Nephron (organoid): ENCODE measurements around the gene OR6C2.
"Not testable (repeated sequence)": the region's sequence is repeated elsewhere in the genome, so short reads cannot be mapped to it uniquely, and the experiment has no call there.

Source experiments
- H3K27ac Mint-ChIP-seq, 3 experiments: 2 replicates each; pipeline ENCODE4 v1.8.0; 2020; ENCODE audit warnings: mixed read lengths in 3 of 3, mild to moderate bottlenecking in 2 of 3, moderate library complexity in 1 of 3
- H3K27me3 Mint-ChIP-seq: 2 replicates; pipeline ENCODE4 v1.8.0; 2021; ENCODE audit warnings: low read depth, mild to moderate bottlenecking, moderate library complexity, mixed read lengths
- H3K36me3 Mint-ChIP-seq: 2 replicates; pipeline ENCODE4 v1.8.0; 2020; ENCODE audit warnings: low read depth, mixed read lengths
- H3K4me1 Mint-ChIP-seq: 2 replicates; pipeline ENCODE4 v1.8.0; 2020; ENCODE audit warnings: mixed read lengths
- H3K4me3 Mint-ChIP-seq, 3 experiments: 2 replicates each; pipeline ENCODE4 v1.8.0; 2020; ENCODE audit warnings: mild to moderate bottlenecking in 3 of 3, mixed read lengths in 3 of 3, moderate library complexity in 2 of 3
- H3K9me3 Mint-ChIP-seq: 2 replicates; pipeline ENCODE4 v1.8.0; 2020; ENCODE audit warnings: mixed read lengths
- TF ChIP-seq, protein P1 (sequence below), 3 experiments: fragments of 200-600 bp; sonication (generic); IDR thresholded peaks; one replicate each; pipeline ENCODE4 v1.5.0; 2021; ENCODE audit warnings: antibody characterized with exemption in 3 of 3; ENCODE audit not compliant: unreplicated experiment in 3 of 3

Gene OR6C2

DNA sequence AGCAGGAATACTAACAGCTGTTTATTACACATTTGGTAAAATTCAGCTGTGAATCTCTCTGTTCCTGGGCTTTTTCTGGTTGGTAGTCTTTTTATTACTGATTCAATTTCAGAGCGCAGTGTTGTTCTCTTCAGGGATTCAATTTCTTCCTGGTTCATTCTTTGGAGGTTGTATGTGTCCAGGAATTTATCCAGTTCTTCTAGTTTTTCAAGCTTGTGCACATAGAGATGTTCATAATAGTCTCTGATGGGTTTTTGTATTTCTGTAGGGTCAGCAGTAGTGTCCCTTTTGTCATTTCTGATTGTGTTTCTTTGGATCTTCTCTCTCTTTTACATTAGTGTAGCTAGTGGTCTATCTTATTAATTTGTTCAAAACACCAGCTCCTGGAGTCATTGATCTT is 26.9 kb upstream of the OR6C2 start:
- Mint-ChIP-seq H3K36me3 (no peaks in the 10 kb centered on the region), H3K27ac (no peak overlapping the region), H3K27me3 (no peaks in the 10 kb centered on the region), H3K4me3 (no peak overlapping the region), H3K4me1 (no peaks in the 10 kb centered on the region), H3K9me3 (peaks cover 14% of the 10 kb centered on the region)
- TF ChIP-seq, protein P1, sequence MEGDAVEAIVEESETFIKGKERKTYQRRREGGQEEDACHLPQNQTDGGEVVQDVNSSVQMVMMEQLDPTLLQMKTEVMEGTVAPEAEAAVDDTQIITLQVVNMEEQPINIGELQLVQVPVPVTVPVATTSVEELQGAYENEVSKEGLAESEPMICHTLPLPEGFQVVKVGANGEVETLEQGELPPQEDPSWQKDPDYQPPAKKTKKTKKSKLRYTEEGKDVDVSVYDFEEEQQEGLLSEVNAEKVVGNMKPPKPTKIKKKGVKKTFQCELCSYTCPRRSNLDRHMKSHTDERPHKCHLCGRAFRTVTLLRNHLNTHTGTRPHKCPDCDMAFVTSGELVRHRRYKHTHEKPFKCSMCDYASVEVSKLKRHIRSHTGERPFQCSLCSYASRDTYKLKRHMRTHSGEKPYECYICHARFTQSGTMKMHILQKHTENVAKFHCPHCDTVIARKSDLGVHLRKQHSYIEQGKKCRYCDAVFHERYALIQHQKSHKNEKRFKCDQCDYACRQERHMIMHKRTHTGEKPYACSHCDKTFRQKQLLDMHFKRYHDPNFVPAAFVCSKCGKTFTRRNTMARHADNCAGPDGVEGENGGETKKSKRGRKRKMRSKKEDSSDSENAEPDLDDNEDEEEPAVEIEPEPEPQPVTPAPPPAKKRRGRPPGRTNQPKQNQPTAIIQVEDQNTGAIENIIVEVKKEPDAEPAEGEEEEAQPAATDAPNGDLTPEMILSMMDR (IDR thresholded peaks at IDR 0.05; ENCODE audit: unreplicated experiment in 3 of 3) = no peak

DNA sequence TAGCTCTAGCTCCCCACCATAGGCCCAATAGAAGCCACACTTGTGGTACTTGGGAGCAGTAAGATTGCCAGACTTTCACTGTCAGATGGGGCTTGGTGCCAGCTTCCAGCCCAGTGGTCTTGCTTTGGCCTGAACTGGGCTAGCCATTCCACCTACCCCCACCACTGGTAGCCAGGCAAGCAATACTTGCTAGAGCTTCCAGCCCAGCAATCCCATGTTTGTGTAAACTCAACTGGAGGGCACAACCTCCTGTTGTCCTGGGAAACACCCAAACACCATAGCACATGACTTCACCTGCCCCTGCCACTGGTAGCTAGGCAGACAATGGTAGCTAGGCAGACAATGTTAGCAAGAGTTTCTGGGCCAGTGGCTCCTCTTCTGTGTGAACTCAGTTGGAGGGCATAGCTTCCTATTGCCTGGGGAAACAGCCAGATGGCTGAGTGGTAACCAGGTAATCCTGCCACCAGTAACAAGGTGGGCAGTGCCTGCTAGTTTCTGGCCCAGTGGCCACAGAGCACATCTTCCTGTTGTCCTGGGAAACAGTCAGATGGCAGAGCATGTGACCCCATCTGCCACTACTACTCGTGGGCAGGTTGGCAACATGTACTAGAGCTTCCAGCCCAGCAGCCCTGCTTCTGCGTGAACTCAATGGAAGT is 23.4 kb upstream of the OR6C2 start:
- no peaks in the 10 kb centered on the region for H3K36me3 Mint-ChIP-seq
- no peaks in the 10 kb centered on the region for H3K4me1 Mint-ChIP-seq
- H3K27ac Mint-ChIP-seq = no peak overlapping the region
- H3K27me3 Mint-ChIP-seq = no peaks in the 10 kb centered on the region
- peaks cover 17% of the 10 kb centered on the region for H3K9me3 Mint-ChIP-seq
- TF ChIP-seq, protein P1 (IDR thresholded peaks at IDR 0.05; ENCODE audit: unreplicated experiment in 3 of 3) = no peak
- H3K4me3 Mint-ChIP-seq = no peak overlapping the region

DNA sequence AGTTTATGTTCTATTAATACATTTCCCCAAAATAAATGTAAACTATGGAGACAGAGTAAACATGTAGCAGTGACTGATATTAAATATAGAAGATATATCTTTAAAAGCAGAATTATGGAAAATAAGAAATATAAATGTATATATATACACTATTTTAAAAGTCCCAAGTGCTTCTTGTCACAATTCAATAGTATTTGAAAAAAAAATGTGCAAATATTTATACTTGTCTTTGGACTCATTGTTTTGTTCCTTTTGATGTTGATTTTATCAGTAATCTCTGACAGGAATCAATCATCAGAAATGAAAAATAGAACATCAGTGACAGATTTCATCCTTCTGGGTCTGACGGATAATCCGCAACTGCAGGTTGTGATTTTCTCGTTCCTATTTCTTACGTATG is 17.9 kb upstream of the OR6C2 start, which contains the start of gene OR6C76:
TSS of gene OR6C76 (plus strand) at position 301 of the 400 bp plus-strand sequence. CDS start at position 301, 0 bp downstream.
- peaks cover 2% of the 10 kb centered on the region for H3K9me3 Mint-ChIP-seq
- TF ChIP-seq, protein P1 (IDR thresholded peaks at IDR 0.05; ENCODE audit: unreplicated experiment in 3 of 3) = no peak
- H3K27me3 Mint-ChIP-seq = peaks cover 4% of the 10 kb centered on the region
- no peak within 1 kb of the TSS for H3K27ac Mint-ChIP-seq
- no peaks in the 10 kb centered on the region for H3K36me3 Mint-ChIP-seq
- H3K4me3 Mint-ChIP-seq = no peak within 1 kb of the TSS
- no peaks in the 10 kb centered on the region for H3K4me1 Mint-ChIP-seq

DNA sequence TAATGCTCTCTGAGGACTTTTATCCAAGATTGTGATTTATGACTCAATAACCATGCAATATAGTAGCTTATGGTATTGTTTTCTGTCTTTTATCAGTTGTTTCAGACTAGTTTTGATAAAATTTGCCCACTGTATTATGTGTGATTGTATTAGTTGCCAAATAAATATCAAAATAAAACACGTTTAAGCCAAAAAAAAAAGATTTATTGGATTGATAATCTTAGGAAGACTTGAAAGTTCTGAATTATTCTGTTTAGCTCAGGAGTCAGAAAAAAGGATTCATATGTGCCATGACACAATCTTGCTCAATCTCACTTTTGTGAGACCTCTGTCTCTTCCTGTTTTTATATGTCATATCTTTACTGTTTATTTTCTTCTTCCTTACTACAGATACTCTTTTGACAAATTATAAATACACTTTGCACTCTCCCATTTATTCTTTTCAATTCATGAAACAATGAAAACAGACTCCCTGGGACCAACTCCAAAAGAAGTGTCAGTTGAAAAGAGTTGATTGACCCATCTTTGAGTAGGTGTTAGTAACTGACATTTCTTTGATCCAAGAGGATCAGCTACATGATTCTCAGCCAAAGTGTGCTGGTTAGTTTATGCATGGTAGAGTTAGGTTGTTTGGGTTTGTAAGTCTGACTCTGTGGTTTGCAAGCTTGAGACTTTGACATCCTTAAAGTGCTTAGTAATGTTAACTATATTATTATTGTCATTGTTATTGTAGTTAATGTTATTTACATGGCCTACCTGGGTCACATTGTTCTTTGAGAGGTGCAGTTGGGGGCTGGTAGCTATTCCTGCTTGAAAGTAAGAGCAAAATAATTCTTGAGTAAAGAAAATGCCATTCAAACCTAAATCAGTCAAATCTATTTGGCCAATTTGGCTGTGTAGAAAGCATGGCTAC is 15.3 kb upstream of the OR6C2 start:
- Mint-ChIP-seq H3K27me3 (peaks cover 4% of the 10 kb centered on the region), H3K4me3 (no peak overlapping the region), H3K9me3 (no peaks in the 10 kb centered on the region), H3K36me3 (no peaks in the 10 kb centered on the region), H3K4me1 (no peaks in the 10 kb centered on the region), H3K27ac (no peak overlapping the region)
- TF ChIP-seq, protein P1 (IDR thresholded peaks at IDR 0.05; ENCODE audit: unreplicated experiment in 3 of 3) = no peak

DNA sequence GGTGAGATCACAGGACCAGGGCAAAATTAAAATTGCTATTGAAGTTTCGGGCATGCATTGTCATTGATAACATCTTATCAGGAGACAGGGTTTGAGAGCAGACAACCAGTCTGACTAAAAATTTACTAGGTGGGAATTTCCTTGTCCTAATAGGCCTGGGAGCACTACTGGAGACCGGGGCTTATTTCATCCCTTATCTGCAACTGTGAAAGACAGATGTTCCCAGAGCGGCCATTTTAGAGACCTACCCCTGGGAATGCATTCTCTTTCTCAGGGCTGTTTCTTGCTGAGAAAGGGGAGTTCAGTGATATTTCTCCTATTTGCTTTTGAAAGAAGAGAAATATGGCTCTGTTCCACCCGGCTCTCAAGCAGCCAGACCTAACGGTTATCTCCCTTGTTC is 2.6 kb upstream of the OR6C2 start:
- peaks cover 16% of the 10 kb centered on the region for H3K9me3 Mint-ChIP-seq
- H3K4me3 Mint-ChIP-seq, H3K27me3 Mint-ChIP-seq, H3K27ac Mint-ChIP-seq, H3K4me1 Mint-ChIP-seq, H3K36me3 Mint-ChIP-seq: not testable (repeated sequence)

DNA sequence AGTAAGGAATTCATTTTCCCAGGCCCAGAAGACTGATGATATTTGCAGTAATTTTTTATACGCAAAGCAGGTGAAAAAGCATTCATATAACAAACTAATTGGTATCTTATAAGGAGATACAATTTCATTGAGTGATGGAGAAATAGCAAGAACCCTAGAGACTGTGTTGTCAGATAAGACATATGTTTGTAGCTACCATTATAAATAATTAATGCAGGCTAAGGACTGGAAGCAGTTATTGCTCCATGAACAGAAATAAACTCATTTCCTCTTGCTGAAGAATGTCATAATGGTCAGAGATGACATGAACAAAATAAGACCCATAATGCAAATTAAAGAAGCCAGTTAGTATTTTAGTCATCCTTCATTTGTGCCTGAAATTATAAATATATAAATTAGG is 1.5 kb downstream of the OR6C2 start:
- no peak overlapping the region for H3K27ac Mint-ChIP-seq
- H3K27me3 Mint-ChIP-seq = no peaks in the 10 kb centered on the region
- H3K4me1 Mint-ChIP-seq = no peaks in the 10 kb centered on the region
- TF ChIP-seq, protein P1 (IDR thresholded peaks at IDR 0.05; ENCODE audit: unreplicated experiment in 3 of 3) = no peak
- no peaks in the 10 kb centered on the region for H3K36me3 Mint-ChIP-seq
- no peak overlapping the region for H3K4me3 Mint-ChIP-seq
- H3K9me3 Mint-ChIP-seq = peaks cover 11% of the 10 kb centered on the region
